ENCODE results near the gene RHBDL3. TPM values are rescaled to one million over a fixed set of nuclear protein-coding genes. Genes with fewer than 3 reads are reported as not detected.
A peak's percentile ranks its signal among the peaks of the same experiment; 100 is the strongest.

Gene RHBDL3
- total and polyA plus RNA-seq, 10 of the 15 experiments (the other 5 are each of a cell fraction or from before 2014, with no cell fraction given), result 0.04 to 0.24 (median 0.04) TPM; not detected in 5

DNA sequence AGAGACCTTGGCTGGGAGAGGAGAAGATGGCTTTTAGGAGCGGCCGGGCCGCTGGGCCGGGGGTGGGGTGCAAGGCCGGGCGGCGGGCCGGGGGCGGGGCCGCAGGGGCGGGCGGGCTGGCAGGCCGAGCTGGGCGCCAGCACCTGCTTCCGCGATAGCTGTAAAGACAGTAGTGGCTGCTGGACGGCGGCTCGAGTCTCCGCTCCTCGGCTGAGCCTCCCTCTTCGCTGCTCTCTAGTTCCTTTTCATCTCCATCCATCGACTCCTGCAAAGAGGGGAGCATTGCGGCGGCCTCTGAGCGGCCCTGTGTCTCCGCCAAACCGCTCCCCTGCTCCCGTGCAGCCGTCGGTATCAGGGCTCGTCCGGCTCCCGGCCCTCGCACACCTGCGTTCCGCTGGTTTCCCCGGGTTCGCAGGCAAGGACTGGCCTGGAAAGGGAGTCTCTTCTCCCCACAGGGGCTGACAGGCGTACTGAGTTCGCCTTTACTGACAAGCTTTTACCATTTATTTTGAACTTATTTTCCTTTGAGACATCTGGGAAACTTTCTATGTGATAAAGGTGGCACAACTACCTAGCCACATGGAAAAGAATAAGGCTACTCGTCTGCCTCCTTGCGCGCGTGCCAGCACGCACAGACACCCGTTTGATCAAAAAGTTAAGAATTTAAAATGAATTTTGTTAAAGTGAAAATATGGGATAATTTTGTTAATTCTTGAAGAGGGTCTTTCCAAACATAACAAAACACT, 76.4 kb downstream of the RHBDL3 start, which contains the start of gene C17orf75 (continued):
- TF ChIP-seq, protein P1, sequence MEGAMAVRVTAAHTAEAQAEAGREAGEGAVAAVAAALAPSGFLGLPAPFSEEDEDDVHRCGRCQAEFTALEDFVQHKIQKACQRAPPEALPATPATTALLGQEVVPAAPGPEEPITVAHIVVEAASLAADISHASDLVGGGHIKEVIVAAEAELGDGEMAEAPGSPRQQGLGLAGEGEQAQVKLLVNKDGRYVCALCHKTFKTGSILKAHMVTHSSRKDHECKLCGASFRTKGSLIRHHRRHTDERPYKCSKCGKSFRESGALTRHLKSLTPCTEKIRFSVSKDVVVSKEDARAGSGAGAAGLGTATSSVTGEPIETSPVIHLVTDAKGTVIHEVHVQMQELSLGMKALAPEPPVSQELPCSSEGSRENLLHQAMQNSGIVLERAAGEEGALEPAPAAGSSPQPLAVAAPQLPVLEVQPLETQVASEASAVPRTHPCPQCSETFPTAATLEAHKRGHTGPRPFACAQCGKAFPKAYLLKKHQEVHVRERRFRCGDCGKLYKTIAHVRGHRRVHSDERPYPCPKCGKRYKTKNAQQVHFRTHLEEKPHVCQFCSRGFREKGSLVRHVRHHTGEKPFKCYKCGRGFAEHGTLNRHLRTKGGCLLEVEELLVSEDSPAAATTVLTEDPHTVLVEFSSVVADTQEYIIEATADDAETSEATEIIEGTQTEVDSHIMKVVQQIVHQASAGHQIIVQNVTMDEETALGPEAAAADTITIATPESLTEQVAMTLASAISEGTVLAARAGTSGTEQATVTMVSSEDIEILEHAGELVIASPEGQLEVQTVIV (IDR thresholded peaks at IDR 0.05; ENCODE audit: borderline replicate concordance, partially characterized antibody), result peak; percentile 43
- TF ChIP-seq, protein P2, sequence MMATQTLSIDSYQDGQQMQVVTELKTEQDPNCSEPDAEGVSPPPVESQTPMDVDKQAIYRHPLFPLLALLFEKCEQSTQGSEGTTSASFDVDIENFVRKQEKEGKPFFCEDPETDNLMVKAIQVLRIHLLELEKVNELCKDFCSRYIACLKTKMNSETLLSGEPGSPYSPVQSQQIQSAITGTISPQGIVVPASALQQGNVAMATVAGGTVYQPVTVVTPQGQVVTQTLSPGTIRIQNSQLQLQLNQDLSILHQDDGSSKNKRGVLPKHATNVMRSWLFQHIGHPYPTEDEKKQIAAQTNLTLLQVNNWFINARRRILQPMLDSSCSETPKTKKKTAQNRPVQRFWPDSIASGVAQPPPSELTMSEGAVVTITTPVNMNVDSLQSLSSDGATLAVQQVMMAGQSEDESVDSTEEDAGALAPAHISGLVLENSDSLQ (IDR thresholded peaks at IDR 0.05), result peak; percentile 52; the same call in 1 of the 2 replicates
- TF ChIP-seq CBX3 (IDR thresholded peaks at IDR 0.05; ENCODE audit: borderline replicate concordance, low read depth) (no peak), PAX5 (IDR thresholded peaks at IDR 0.05; ENCODE audit: borderline replicate concordance, low read depth, low read length) (peak; percentile 75), RFX5 (IDR thresholded peaks at IDR 0.05; ENCODE audit: low read depth, low read length) (peak; percentile 49; the same call in 1 of the 2 replicates), NR2C2 (IDR thresholded peaks at IDR 0.05; ENCODE audit: borderline replicate concordance, control insufficient read depth, insufficient read length, low read depth) (no peak), ETV6 (conservative IDR thresholded peaks at IDR 0.05 in 1 of 2, IDR thresholded peaks at IDR 0.05 in 1 of 2; ENCODE audit: borderline replicate concordance in 1 of 2, low read depth in 1 of 2) (peak in 1 of 2 experiments; percentile 15; a peak in 1 of 4 replicates), RCOR1 (conservative IDR thresholded peaks at IDR 0.05; ENCODE audit: low read depth, low read length) (peak; percentile 79; the same call in 1 of the 2 replicates), CEBPB (IDR thresholded peaks at IDR 0.05; ENCODE audit: borderline replicate concordance in 1 of 2, low read depth in 2 of 2, low read length in 2 of 2) (no peak), SUPT20H (IDR thresholded peaks at IDR 0.05; ENCODE audit: borderline replicate concordance, control insufficient read depth, low read depth, low read length) (no peak), CBX5 (IDR thresholded peaks at IDR 0.05; ENCODE audit: low read depth) (peak; percentile 86), RELA (IDR thresholded peaks at IDR 0.05; ENCODE audit: borderline replicate concordance, partially characterized antibody) (peak; percentile 79), SMC3 (IDR thresholded peaks at IDR 0.05; ENCODE audit: borderline replicate concordance, low read length) (no peak; the same call in 1 of the 2 replicates), RBBP5 (conservative IDR thresholded peaks at IDR 0.05) (no peak), EP300 (IDR thresholded peaks at IDR 0.05; ENCODE audit: borderline replicate concordance in 1 of 2, control insufficient read depth in 1 of 2, low read depth in 2 of 2, low read length in 2 of 2) (no peak)
- TF ChIP-seq, protein P3, sequence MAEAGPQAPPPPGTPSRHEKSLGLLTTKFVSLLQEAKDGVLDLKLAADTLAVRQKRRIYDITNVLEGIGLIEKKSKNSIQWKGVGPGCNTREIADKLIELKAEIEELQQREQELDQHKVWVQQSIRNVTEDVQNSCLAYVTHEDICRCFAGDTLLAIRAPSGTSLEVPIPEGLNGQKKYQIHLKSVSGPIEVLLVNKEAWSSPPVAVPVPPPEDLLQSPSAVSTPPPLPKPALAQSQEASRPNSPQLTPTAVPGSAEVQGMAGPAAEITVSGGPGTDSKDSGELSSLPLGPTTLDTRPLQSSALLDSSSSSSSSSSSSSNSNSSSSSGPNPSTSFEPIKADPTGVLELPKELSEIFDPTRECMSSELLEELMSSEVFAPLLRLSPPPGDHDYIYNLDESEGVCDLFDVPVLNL (IDR thresholded peaks at IDR 0.05; ENCODE audit: low read depth, low read length), result 0 out of 2 replicates have a peak, but pooled peaks have one; percentile 25
- TF ChIP-seq, protein P4, sequence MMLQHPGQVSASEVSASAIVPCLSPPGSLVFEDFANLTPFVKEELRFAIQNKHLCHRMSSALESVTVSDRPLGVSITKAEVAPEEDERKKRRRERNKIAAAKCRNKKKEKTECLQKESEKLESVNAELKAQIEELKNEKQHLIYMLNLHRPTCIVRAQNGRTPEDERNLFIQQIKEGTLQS (IDR thresholded peaks at IDR 0.05; ENCODE audit: borderline replicate concordance, extremely low read depth, low read depth, low read length), result no peak
- TF ChIP-seq, protein P5, sequence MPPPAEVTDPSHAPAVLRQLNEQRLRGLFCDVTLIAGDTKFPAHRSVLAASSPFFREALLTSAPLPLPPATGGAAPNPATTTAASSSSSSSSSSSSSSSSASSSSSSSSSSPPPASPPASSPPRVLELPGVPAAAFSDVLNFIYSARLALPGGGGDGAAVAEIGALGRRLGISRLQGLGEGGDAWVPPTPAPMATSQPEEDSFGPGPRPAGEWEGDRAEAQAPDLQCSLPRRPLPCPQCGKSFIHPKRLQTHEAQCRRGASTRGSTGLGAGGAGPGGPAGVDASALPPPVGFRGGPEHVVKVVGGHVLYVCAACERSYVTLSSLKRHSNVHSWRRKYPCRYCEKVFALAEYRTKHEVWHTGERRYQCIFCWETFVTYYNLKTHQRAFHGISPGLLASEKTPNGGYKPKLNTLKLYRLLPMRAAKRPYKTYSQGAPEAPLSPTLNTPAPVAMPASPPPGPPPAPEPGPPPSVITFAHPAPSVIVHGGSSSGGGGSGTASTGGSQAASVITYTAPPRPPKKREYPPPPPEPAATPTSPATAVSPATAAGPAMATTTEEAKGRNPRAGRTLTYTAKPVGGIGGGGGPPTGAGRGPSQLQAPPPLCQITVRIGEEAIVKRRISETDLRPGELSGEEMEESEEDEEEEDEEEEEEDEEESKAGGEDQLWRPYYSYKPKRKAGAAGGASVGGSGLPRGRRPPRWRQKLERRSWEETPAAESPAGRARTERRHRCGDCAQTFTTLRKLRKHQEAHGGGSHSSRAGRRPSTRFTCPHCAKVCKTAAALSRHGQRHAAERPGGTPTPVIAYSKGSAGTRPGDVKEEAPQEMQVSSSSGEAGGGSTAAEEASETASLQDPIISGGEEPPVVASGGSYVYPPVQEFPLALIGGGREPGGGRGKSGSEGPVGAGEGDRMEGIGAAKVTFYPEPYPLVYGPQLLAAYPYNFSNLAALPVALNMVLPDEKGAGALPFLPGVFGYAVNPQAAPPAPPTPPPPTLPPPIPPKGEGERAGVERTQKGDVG (CRISPR knock-in tag; IDR thresholded peaks at IDR 0.05), result 0 out of 2 replicates have a peak, but pooled peaks have one; percentile 35
